ENCODE measurements around the gene LRRC27.

The LRRC27 gene

GRCh38 chr10:132413226-132414205 lies 81.5 kb downstream of the LRRC27 start:
- peaks cover 10% of the 10 kb centered on the region for H3K4me1 ChIP-seq (ENCODE audit: insufficient read depth, low read length)
- H3K27ac ChIP-seq (ENCODE audit: low read length), result no peak overlapping the region
- no peak overlapping the region for H3K9ac ChIP-seq (ENCODE audit: low read depth, low read length)

GRCh38 chr10:132414402-132415016 lies 82.5 kb downstream of the LRRC27 start:
- H3K27me3 ChIP-seq (ENCODE audit: insufficient read depth, low read length), result no peaks in the 10 kb centered on the region
- H3K4me3 ChIP-seq (ENCODE audit: low read length), result no peak overlapping the region
- H3K27ac ChIP-seq (ENCODE audit: low read length), result no peak overlapping the region
- H3K9ac ChIP-seq (ENCODE audit: low read depth, low read length), result no peak overlapping the region
- H3K9me3 ChIP-seq (ENCODE audit: insufficient read depth, low read depth, low read length), result no peaks in the 10 kb centered on the region
- no peaks in the 10 kb centered on the region for H3K36me3 ChIP-seq (ENCODE audit: insufficient read depth, low read depth, low read length)
- peaks cover 7% of the 10 kb centered on the region; the same call in 1 of the 2 replicates for H3K4me1 ChIP-seq (ENCODE audit: insufficient read depth, low read length)

More at GRCh38 chr10:132413226-132414205, 81.5 kb downstream of the LRRC27 start:
- Histone ChIP-seq H3K36me3 (ENCODE audit: insufficient read depth, low read depth, low read length) (no peaks in the 10 kb centered on the region), H3K4me3 (ENCODE audit: low read length) (no peak overlapping the region), H3K9me3 (ENCODE audit: insufficient read depth, low read depth, low read length) (no peaks in the 10 kb centered on the region), H3K27me3 (ENCODE audit: insufficient read depth, low read length) (no peaks in the 10 kb centered on the region)

GRCh38 chr10:132415255-132415654 lies 83.3 kb downstream of the LRRC27 start:
- Histone ChIP-seq H3K27me3 (ENCODE audit: insufficient read depth, low read length) (no peaks in the 10 kb centered on the region), H3K4me1 (ENCODE audit: insufficient read depth, low read length) (peaks cover 7% of the 10 kb centered on the region; the same call in 1 of the 2 replicates), H3K4me3 (ENCODE audit: low read length) (no peak overlapping the region)

GRCh38 chr10:132415956-132416355 lies 84.0 kb downstream of the LRRC27 start:
- peaks cover 7% of the 10 kb centered on the region; the same call in 1 of the 2 replicates for H3K4me1 ChIP-seq (ENCODE audit: insufficient read depth, low read length)
- H3K9me3 ChIP-seq (ENCODE audit: insufficient read depth, low read depth, low read length), result no peaks in the 10 kb centered on the region
- H3K27ac ChIP-seq (ENCODE audit: low read length), result no peak overlapping the region
- H3K36me3 ChIP-seq (ENCODE audit: insufficient read depth, low read depth, low read length), result no peaks in the 10 kb centered on the region
- no peak overlapping the region for H3K9ac ChIP-seq (ENCODE audit: low read depth, low read length)
- no peak overlapping the region for H3K4me3 ChIP-seq (ENCODE audit: low read length)
- no peaks in the 10 kb centered on the region for H3K27me3 ChIP-seq (ENCODE audit: insufficient read depth, low read length)

More at GRCh38 chr10:132415255-132415654, 83.3 kb downstream of the LRRC27 start:
- no peaks in the 10 kb centered on the region for H3K9me3 ChIP-seq (ENCODE audit: insufficient read depth, low read depth, low read length)
- H3K9ac ChIP-seq (ENCODE audit: low read depth, low read length), result no peak overlapping the region
- no peaks in the 10 kb centered on the region for H3K36me3 ChIP-seq (ENCODE audit: insufficient read depth, low read depth, low read length)
- H3K27ac ChIP-seq (ENCODE audit: low read length), result no peak overlapping the region

GRCh38 chr10:132416566-132417256 lies 84.7 kb downstream of the LRRC27 start:
- Histone ChIP-seq H3K4me1 (ENCODE audit: insufficient read depth, low read length) (peaks cover 7% of the 10 kb centered on the region; the same call in 1 of the 2 replicates), H3K36me3 (ENCODE audit: insufficient read depth, low read depth, low read length) (no peaks in the 10 kb centered on the region), H3K9me3 (ENCODE audit: insufficient read depth, low read depth, low read length) (no peaks in the 10 kb centered on the region), H3K9ac (ENCODE audit: low read depth, low read length) (no peak overlapping the region), H3K27me3 (ENCODE audit: insufficient read depth, low read length) (no peaks in the 10 kb centered on the region), H3K27ac (ENCODE audit: low read length) (no peak overlapping the region), H3K4me3 (ENCODE audit: low read length) (no peak overlapping the region)

- H3K9me3 ChIP-seq (ENCODE audit: insufficient read depth, low read depth, low read length), result no peaks in the 10 kb centered on the region
- H3K27ac ChIP-seq (ENCODE audit: low read length), result no peak overlapping the region
- H3K36me3 ChIP-seq (ENCODE audit: insufficient read depth, low read depth, low read length), result no peaks in the 10 kb centered on the region
- H3K9ac ChIP-seq (ENCODE audit: low read depth, low read length), result no peak overlapping the region
- H3K27me3 ChIP-seq (ENCODE audit: insufficient read depth, low read length), result no peaks in the 10 kb centered on the region
- H3K4me3 ChIP-seq (ENCODE audit: low read length), result no peak overlapping the region
- peaks cover 7% of the 10 kb centered on the region; the same call in 1 of the 2 replicates for H3K4me1 ChIP-seq (ENCODE audit: insufficient read depth, low read length)
Measured at GRCh38 chr10:132417257-132417910, 85.4 kb downstream of the LRRC27 start.

GRCh38 chr10:132417957-132418441 lies 86.0 kb downstream of the LRRC27 start:
- no peak overlapping the region for H3K27ac ChIP-seq (ENCODE audit: low read length)

GRCh38 chr10:132418527-132419416 lies 86.8 kb downstream of the LRRC27 start:
- no peaks in the 10 kb centered on the region for H3K36me3 ChIP-seq (ENCODE audit: insufficient read depth, low read depth, low read length)
- no peaks in the 10 kb centered on the region for H3K9me3 ChIP-seq (ENCODE audit: insufficient read depth, low read depth, low read length)
- no peak overlapping the region for H3K27ac ChIP-seq (ENCODE audit: low read length)
- H3K9ac ChIP-seq (ENCODE audit: low read depth, low read length), result no peak overlapping the region
- H3K4me3 ChIP-seq (ENCODE audit: low read length), result no peak overlapping the region
- peaks cover 7% of the 10 kb centered on the region; the same call in 1 of the 2 replicates for H3K4me1 ChIP-seq (ENCODE audit: insufficient read depth, low read length)
- H3K27me3 ChIP-seq (ENCODE audit: insufficient read depth, low read length), result no peaks in the 10 kb centered on the region

More at GRCh38 chr10:132417957-132418441, 86.0 kb downstream of the LRRC27 start:
- Histone ChIP-seq H3K4me3 (ENCODE audit: low read length) (no peak overlapping the region), H3K36me3 (ENCODE audit: insufficient read depth, low read depth, low read length) (no peaks in the 10 kb centered on the region), H3K4me1 (ENCODE audit: insufficient read depth, low read length) (peaks cover 7% of the 10 kb centered on the region; the same call in 1 of the 2 replicates), H3K9ac (ENCODE audit: low read depth, low read length) (no peak overlapping the region), H3K9me3 (ENCODE audit: insufficient read depth, low read depth, low read length) (no peaks in the 10 kb centered on the region), H3K27me3 (ENCODE audit: insufficient read depth, low read length) (no peaks in the 10 kb centered on the region)

GRCh38 chr10:132419538-132420468 lies 87.8 kb downstream of the LRRC27 start:
- Histone ChIP-seq H3K4me3 (ENCODE audit: low read length) (no peak overlapping the region), H3K36me3 (ENCODE audit: insufficient read depth, low read depth, low read length) (no peaks in the 10 kb centered on the region), H3K9me3 (ENCODE audit: insufficient read depth, low read depth, low read length) (no peaks in the 10 kb centered on the region), H3K27ac (ENCODE audit: low read length) (no peak overlapping the region), H3K27me3 (ENCODE audit: insufficient read depth, low read length) (no peaks in the 10 kb centered on the region), H3K9ac (ENCODE audit: low read depth, low read length) (no peak overlapping the region), H3K4me1 (ENCODE audit: insufficient read depth, low read length) (peaks cover 7% of the 10 kb centered on the region; the same call in 1 of the 2 replicates)

Measured in iPS-20b (cell line).